Activated CD8-positive, alpha-beta memory T cell treated with anti-CD3 and anti-CD28 coated beads for 4 hours (primary cell): ENCODE results near the gene OTOF.

Experiments
- DNase-seq, 2 donors: peaks; one replicate each; pipeline ENCODE4 v3.0.0-alpha.2; 2020; ENCODE audit warnings: low read depth in 2 of 2

OTOF gene

GRCh38 chr2:26477911-26478253, at the start of gene OTOF:
Gene OTOF, minus strand, starts transcription at chr2:26478124.
- no peak for DNase-seq

DNA sequence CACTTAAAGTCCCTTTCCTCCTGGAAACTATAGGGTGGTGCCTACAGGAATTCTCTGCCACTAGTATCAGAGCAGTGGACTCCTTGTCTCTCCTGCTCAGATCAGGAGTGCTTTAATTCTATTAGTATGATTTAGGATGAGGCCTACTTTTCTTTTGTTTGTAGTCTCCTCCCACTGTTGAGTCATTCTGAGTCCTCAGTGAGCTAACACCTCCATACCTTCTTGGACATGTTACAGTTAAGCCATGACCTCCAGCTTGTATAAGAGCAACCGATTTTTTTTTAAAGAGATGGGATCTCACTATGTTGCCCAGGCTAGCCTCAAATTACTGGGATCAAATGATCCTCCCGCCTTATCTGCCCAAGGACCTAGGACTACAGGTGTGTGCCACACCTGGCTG, 48.7 kb upstream of the OTOF start:
- no peak for DNase-seq

DNA sequence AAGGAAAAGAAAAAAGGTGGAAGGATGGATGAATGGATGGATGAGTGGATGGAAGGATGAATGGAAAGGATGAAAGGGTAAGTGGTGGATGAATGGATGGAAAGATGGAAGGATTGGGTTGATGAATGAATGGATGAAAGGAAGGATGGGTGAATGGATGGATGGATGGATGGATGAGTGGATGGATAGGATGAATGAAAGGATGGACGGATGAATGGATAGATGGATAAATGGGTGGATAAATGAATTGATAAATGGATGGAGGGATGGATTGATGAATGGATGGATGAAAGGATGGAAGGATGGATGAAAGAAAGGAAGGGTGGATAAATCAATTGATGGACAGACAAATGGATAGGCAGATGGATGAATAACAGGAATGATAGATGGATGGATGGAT, 48.2 kb upstream of the OTOF start:
- no peak for DNase-seq

DNA sequence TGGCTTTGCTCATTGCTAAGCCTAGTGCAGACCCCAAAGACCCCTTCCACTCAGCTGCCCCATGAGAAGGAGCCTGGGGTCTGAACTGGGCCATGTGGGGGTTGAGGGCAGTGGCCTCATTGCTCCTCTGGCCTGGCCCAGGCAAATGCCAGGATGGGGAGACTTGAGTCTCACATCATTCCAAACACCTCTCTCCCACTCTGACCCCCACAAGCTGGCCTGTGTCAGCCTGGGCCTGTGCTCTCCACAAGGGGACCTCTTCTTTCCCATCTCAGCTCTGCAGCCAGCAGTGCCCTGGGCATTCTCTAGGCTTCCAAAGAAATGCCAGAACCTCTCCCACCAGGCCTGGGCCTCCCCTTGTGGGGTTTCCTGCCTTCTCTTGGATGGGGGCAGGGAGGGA, 45.8 kb upstream of the OTOF start:
- DNase-seq, result no peak

- no peak for DNase-seq
These were observed 44.8 kb upstream of the OTOF start for GRCh38 chr2:26522751-26523171.

DNA sequence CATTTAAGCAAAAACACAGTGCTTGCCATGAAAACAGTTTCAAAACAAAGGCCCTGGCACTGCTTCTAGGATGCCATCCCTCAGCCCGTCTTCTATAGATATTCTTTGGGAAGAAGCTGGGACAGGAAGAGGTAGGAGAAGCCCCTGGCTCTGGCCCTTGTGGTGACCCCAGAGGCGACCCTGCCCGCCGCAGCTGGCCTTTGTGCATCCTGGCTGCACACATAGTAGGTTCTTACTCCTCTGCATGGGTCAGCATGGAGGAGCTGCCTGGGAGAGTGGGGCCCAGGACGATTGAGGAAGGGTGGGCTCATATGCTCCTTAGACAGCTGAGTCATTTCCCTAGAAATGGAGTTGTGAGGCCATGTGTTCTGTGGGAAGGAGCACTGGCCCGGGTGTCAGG, 44.4 kb upstream of the OTOF start:
- DNase-seq, result no peak

DNA sequence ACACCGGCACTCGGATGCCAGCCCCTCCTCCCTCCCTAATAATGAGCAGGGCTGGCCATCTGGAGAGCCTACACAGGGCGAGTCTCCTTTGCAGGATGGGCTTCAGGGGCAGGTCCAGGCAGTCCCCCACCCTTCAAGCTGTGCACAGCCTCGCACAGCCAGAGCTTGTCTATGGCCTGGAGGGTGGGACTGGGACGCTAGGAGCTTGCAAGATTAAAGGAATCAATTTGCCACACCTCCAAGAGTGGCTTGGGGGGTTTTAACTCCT, 43.9 kb upstream of the OTOF start:
- DNase-seq, result no peak

- no peak for DNase-seq
These were observed 43.4 kb upstream of the OTOF start for GRCh38 chr2:26521054-26521912.

GRCh38 chr2:26520148-26520449, 42.2 kb upstream of the OTOF start:
- no peak for DNase-seq

- DNase-seq, result no peak
These were observed 41.6 kb upstream of the OTOF start for GRCh38 chr2:26519396-26520147.

- no peak for DNase-seq
These were observed 38.9 kb upstream of the OTOF start for GRCh38 chr2:26516781-26517180.

- DNase-seq, result no peak
These were observed 38.3 kb upstream of the OTOF start for GRCh38 chr2:26516246-26516645.

GRCh38 chr2:26515771-26516170, 37.8 kb upstream of the OTOF start:
- no peak for DNase-seq

DNA sequence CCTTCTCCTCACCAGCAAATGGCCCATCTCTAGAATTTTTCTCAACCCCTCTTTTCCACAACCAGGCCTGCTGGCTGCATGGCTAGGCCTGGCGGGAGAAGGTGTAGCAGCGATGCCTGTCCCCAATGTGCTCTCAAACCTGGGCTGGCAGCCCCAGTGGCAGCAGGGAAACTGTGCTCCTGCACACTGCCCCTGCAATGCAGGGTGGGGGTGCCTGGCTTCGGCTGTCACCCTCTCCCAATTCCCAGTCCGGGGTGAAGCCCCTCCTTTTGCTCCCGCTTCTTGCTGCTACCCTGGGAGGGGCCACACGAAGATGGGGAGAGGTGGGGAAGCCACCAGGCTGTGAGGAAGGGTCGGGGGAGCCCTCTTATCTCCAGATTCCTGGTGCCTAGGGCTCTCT, 36.1 kb upstream of the OTOF start:
- DNase-seq, result no peak

DNA sequence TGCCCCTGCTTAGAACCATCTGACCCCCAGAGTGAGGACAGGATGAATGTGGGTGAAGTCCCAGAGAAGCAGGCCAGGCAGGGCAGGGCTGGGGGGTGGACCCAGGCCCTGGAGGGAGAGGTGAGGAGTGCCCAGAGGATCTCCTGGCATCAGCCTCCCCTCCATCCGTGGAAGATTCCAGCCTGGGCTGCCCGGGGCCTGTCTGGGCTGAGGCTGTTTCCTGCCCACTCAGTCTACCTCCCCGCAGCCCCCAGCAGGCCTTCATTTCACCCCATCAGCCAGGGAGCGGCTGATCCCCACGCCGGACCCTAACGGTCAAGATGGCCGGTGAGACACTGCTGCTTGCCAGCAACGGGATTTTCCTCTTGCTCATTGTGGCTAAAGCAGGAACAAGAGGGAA, 35.3 kb upstream of the OTOF start:
- no peak for DNase-seq

DNA sequence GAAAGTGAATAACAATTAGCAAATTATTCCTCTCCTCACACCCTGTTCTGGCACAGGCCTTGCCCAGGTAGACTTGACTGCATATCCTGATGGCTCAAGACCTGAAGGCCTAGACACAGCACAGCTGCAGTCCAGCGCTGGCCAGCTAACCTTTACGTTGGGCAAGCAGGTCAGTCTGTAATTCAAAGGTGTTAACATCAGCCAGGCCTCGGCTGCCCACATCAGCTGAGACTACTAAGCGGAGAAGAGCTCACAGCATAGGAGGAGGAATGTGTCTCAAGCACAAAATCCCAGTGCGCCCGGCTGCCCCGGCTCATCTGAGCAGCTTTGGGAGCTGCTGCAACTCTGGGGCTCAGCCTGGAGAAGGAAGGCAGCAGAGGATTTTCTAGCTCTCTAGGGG, 33.5 kb upstream of the OTOF start:
- no peak for DNase-seq

GRCh38 chr2:26510344-26510973, 32.5 kb upstream of the OTOF start:
- DNase-seq, result no peak

DNA sequence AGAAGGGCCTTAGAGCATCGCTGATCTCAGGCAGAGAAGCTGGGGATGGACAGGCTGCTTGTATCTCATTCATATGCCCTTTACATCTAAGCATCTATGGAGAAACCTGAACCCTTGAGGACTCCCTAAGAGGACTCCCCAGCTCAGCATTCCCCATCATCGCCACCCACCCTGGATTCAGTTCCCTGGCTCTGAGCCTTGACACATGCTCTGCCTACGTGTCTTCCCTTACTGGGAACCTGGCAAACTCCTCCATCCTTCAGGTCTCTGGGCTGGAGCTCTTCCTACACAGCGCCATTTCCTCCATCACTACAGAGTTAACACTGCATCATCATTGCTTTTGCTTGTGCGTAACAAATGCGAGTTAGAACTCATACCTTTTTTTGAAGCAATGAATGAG, 31.2 kb upstream of the OTOF start:
- DNase-seq, result no peak

GRCh38 chr2:26507932-26508331, 30.0 kb upstream of the OTOF start:
- DNase-seq, result no peak

DNA sequence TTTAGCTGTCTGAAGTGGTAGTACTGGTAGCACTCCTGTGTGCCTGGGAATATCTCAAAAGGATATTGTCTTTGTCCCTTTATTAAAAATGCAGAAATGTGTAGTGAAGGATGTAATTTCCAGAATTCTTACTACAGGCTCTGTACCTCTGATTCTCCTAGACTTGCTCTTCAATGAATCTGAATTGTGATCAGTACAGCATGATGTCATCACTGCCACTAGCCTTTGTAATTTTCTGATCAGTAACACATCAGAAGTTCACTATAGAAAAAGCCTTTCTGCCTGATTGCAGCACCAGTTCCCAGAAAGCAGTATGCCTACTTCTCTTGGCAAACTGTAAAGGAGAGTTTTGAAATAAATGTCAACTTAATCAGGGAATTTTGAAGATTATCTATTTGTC, 29.2 kb upstream of the OTOF start:
- no peak for DNase-seq

- DNase-seq, result no peak
These were observed 28.4 kb upstream of the OTOF start for GRCh38 chr2:26506279-26506678.

GRCh38 chr2:26504002-26504401, 26.1 kb upstream of the OTOF start:
- no peak for DNase-seq

- peak; percentile 52 to 56 for DNase-seq
These were observed 25.4 kb upstream of the OTOF start for GRCh38 chr2:26503231-26503880.
